DND-41 (cell line): Measurements from ENCODE around the gene RGS14.
A peak's percentile ranks its signal among the peaks of the same experiment; 100 is the strongest.

Source experiments
- ATAC-seq: fragments of 200-7000 bp; cut with Tn5 transposase; 3 replicates; pipeline ENCODE4 v1.9.1; 2021; ENCODE audit warnings: low read depth; ENCODE audit not compliant: insufficient read depth
- DNase-seq: peaks from one replicate; pipeline ENCODE4 v3.0.0-alpha.2; 2020
- H2AFZ ChIP-seq: 2 replicates; pipeline ENCODE4 v1.6.0; 2012; ENCODE audit warnings: low read depth, low read length
- H3K27ac ChIP-seq: 2 replicates; pipeline ENCODE4 v1.5.1; 2012; ENCODE audit warnings: low read length, inconsistent platforms
- H3K27me3 ChIP-seq: fragments of 200-600 bp; sonication (generic); 2 replicates; pipeline ENCODE4 v1.6.0; 2012; ENCODE audit warnings: low read length, mild to moderate bottlenecking, inconsistent platforms; ENCODE audit not compliant: insufficient read depth, poor library complexity
- H3K36me3 ChIP-seq: 2 replicates; pipeline ENCODE4 v1.5.1; 2012; ENCODE audit warnings: low read length, inconsistent platforms; ENCODE audit not compliant: insufficient read depth
- H3K4me1 ChIP-seq: 2 replicates; pipeline ENCODE4 v1.5.1; 2012; ENCODE audit warnings: mild to moderate bottlenecking, low read length; ENCODE audit not compliant: insufficient read depth
- H3K4me2 ChIP-seq: 2 replicates; pipeline ENCODE4 v1.6.0; 2012; ENCODE audit warnings: mild to moderate bottlenecking, moderate library complexity, low read length, inconsistent platforms; ENCODE audit not compliant: insufficient read depth
- H3K4me3 ChIP-seq, 2 experiments: fragments of 200-600 bp in 1 of 2; shearing (Covaris generic) in 1 of 2; 2 replicates each; pipeline ENCODE4 v1.5.1; 2012 to 2016; ENCODE audit warnings: inconsistent platforms in 2 of 2, low read length in 2 of 2, mild to moderate bottlenecking in 2 of 2, low read depth in 1 of 2, moderate library complexity in 1 of 2
- H3K79me2 ChIP-seq: 2 replicates; pipeline ENCODE4 v1.6.0; 2012; ENCODE audit warnings: low read length, inconsistent platforms; ENCODE audit not compliant: insufficient read depth
- H3K9ac ChIP-seq: 2 replicates; pipeline ENCODE4 v1.6.0; 2012; ENCODE audit warnings: low read depth, mild to moderate bottlenecking, inconsistent platforms, low read length, moderate library complexity
- H3K9me3 ChIP-seq: 2 replicates; pipeline ENCODE4 v1.5.1; 2012; ENCODE audit warnings: low read length, moderate library complexity, mild to moderate bottlenecking, inconsistent platforms; ENCODE audit not compliant: insufficient read depth, severe bottlenecking
- H4K20me1 ChIP-seq: 2 replicates; pipeline ENCODE4 v1.6.0; 2012; ENCODE audit warnings: low read length; ENCODE audit not compliant: insufficient read depth
- CTCF ChIP-seq: IDR thresholded peaks from 2 replicates; pipeline ENCODE4 v1.5.1; 2012; ENCODE audit warnings: borderline replicate concordance, low read length, moderate library complexity, mild to moderate bottlenecking; ENCODE audit not compliant: poor library complexity, severe bottlenecking; ENCODE audit errors: extremely low read depth
- EZH2 ChIP-seq: IDR thresholded peaks from 3 replicates; pipeline ENCODE4 v1.6.1; 2012; ENCODE audit warnings: borderline replicate concordance, low read depth, mild to moderate bottlenecking, moderate library complexity, low read length, inconsistent platforms; ENCODE audit not compliant: severe bottlenecking

Gene RGS14

GRCh38 chr5:177367323-177367848 lies 9.7 kb downstream of the RGS14 start:
- Histone ChIP-seq H4K20me1 (no peaks in the 10 kb centered on the region), H3K4me1 (peaks cover 13% of the 10 kb centered on the region), H3K4me3 (no peak overlapping the region), H3K27ac (no peak overlapping the region), H3K27me3 (no peaks in the 10 kb centered on the region), H3K9ac (no peak overlapping the region), H3K9me3 (no peaks in the 10 kb centered on the region), H2AFZ (no peak overlapping the region), H3K79me2 (no peaks in the 10 kb centered on the region), H3K4me2 (no peak overlapping the region), H3K36me3 (no peaks in the 10 kb centered on the region)
- DNase-seq = no peak
- TF ChIP-seq CTCF = no peak
- no peak for ATAC-seq

GRCh38 chr5:177367981-177368868 lies 10.5 kb downstream of the RGS14 start:
- no peaks in the 10 kb centered on the region for H3K9me3 ChIP-seq
- no peaks in the 10 kb centered on the region for H3K27me3 ChIP-seq
- no peak for DNase-seq
- H3K36me3 ChIP-seq = no peaks in the 10 kb centered on the region
- H2AFZ ChIP-seq = no peak overlapping the region
- no peak for TF ChIP-seq EZH2
- no peak for TF ChIP-seq CTCF
- H3K4me1 ChIP-seq = peaks cover 17% of the 10 kb centered on the region
- no peak overlapping the region for H3K4me3 ChIP-seq
- H4K20me1 ChIP-seq = no peaks in the 10 kb centered on the region
- no peaks in the 10 kb centered on the region for H3K79me2 ChIP-seq
- H3K4me2 ChIP-seq = no peak overlapping the region
- H3K9ac ChIP-seq = no peak overlapping the region
- H3K27ac ChIP-seq = no peak overlapping the region
- ATAC-seq = no peak

- H3K4me2 ChIP-seq = no peak overlapping the region
- peaks cover 12% of the 10 kb centered on the region for H3K4me1 ChIP-seq
- ATAC-seq = peak; percentile 70; the same call in 2 of the 3 replicates
- H4K20me1 ChIP-seq = no peaks in the 10 kb centered on the region
- TF ChIP-seq CTCF = peak; percentile 81
- no peak for TF ChIP-seq EZH2
- H3K4me3 ChIP-seq = no peak overlapping the region
- no peak overlapping the region for H3K9ac ChIP-seq
- H3K36me3 ChIP-seq = no peaks in the 10 kb centered on the region
- H3K27me3 ChIP-seq = no peaks in the 10 kb centered on the region
- no peaks in the 10 kb centered on the region for H3K79me2 ChIP-seq
- H3K27ac ChIP-seq = no peak overlapping the region
- H2AFZ ChIP-seq = no peak overlapping the region
- peak; percentile 40 for DNase-seq
- no peaks in the 10 kb centered on the region for H3K9me3 ChIP-seq
Measured at GRCh38 chr5:177368869-177369644, 11.3 kb downstream of the RGS14 start.
